Measurements from ENCODE around the gene FSTL4.
"Not testable (repeated sequence)": the region's sequence is repeated elsewhere in the genome, so short reads cannot be mapped to it uniquely, and the experiment has no call there.

Gene FSTL4

DNA sequence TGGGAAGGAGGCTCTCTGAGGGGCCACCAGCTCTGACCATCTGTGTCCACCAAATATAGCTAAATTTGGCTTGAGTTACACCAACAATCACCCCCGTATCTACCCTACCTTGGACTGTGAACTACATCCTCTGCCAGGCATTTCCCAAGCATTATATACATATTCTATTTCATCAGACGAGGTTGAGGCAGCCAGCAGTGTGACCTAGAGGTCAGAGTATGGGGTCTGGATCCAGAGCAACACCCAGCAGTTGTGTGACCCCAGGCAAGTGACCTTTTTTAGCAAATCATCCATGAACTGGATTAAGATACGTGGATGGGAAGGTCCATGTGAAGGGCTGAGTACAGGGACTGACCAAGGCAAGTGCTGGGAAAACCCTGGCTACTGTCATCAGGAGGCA lies 379.9 kb downstream of the FSTL4 start:
- DNase-seq = no peak

- DNase-seq = no peak
Observed at GRCh38 chr5:133232011-133232410, 380.3 kb downstream of the FSTL4 start.

GRCh38 chr5:133230823-133231578 lies 381.3 kb downstream of the FSTL4 start:
- no peak for DNase-seq

DNA sequence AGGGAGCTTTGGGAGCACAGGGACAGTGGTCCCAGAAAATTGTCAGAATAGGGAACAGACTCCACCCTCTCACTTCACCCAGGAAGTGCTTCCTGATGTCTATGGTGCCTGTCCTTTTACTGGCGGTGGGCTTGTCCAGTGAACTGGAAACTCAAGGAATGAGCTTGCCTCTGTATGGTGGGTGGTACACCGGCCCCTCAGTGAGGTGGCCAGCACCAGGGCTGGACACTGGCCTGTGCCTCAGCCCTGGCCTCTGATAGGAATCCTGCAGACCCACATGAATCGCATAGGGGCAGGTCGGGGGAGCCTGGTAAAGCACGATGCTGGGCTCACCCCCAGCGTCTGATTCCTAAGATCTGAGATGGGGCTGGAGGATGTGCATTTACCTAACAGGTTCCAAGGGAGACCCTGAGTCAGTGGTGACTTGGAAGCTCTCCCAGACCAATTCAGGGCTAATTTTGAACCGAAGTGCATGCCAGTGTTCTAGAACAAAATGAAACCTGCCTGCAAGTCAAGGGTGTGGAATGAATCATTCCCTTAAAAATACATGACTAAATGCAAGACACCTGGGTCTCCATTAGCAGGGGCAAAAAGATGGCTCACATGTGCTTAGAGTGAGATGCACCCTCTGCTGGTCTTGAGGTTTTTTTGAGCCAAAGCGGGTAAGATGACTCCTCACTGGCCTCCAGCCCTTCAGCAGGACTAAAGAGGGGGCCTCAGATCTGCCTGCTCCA lies 382.2 kb downstream of the FSTL4 start:
- DNase-seq = no peak

GRCh38 chr5:133228316-133228715 lies 384.0 kb downstream of the FSTL4 start:
- DNase-seq = no peak

- no peak for DNase-seq
Observed at GRCh38 chr5:133227897-133228296, 384.4 kb downstream of the FSTL4 start.

DNA sequence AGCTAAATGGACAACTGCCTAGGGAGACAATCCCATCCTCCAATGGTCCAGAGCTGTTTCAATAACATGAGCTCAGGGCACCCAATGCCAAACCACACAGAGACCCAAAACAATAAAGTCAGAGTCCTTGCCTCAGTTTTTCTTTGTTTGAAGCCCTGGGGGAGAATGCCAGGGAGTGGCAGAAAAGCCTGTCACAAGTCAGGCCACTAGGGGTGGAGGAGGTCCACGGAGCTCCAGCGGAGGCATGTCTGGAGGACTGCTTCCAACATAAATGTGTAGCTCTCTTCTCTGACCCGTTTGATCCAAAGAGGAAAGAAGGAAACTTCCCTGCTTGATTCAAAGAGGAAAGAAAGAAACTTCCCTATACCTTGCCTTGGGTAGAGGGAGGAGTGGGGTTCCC lies 385.3 kb downstream of the FSTL4 start:
- no peak for DNase-seq

DNA sequence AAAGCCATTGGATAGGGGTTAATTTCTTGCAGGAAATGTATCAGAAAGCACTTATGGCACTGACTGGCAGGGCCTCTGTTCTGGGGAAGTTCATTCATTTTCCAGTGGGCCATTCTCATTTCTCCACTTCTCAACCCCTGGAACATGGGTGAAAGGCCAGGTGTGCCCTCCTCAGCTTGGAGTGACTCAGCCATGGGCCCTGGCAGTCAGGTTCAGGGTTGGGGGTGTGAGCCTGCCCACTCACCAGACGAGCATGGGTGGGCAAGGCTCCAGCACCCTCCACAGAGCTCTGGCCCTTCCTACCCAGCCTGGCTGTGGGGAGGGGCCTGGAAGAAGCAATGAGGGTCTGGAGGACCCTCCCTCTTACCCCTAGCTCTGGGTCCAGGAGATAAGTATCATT lies 386.2 kb downstream of the FSTL4 start:
- DNase-seq = no peak

DNA sequence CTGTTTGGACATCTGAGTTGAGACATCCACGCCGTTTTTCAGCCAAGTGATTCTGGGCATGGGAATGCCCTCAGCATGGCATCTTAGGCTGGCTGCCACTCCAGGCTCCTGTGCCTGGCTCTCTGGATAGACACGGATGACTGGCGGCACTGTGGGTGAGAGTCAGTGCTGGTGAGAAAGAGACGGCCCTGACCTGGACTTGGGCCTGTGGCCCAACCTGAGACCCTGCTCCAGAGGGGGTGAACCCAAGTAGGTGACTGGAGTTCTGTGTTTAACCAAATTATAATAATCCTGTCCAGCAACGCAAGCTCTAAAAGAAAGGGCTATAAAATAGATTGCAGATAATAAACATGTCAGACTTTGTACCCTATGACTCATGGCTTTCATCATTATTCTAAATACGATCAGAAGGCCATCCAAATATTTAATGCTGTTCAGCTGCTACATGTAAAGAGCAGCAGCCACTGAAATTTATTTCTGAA lies 386.6 kb downstream of the FSTL4 start:
- DNase-seq = no peak

GRCh38 chr5:133222979-133223378 lies 389.4 kb downstream of the FSTL4 start:
- DNase-seq = no peak

- DNase-seq = no peak
Observed at GRCh38 chr5:133222521-133222920, 389.8 kb downstream of the FSTL4 start.

DNA sequence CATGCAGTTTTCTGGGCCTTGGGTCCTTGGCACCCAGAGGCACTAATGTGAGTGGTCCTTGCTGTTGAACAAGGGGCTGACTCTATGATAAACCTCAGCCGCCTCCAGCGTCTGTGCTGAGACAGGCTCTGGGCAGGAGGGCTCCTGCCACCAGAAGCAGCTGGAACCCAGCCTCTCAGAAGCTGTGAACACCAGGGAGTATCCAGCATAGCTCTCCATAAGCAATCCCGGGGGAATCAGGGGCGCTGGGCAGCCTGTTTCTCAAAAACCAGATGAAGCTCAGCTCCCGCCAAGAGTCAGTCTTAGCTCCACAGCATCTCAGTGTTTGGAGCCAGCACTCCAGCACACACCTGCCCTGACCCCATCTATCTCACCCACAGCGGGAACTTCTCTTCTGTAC lies 390.3 kb downstream of the FSTL4 start:
- DNase-seq = no peak

DNA sequence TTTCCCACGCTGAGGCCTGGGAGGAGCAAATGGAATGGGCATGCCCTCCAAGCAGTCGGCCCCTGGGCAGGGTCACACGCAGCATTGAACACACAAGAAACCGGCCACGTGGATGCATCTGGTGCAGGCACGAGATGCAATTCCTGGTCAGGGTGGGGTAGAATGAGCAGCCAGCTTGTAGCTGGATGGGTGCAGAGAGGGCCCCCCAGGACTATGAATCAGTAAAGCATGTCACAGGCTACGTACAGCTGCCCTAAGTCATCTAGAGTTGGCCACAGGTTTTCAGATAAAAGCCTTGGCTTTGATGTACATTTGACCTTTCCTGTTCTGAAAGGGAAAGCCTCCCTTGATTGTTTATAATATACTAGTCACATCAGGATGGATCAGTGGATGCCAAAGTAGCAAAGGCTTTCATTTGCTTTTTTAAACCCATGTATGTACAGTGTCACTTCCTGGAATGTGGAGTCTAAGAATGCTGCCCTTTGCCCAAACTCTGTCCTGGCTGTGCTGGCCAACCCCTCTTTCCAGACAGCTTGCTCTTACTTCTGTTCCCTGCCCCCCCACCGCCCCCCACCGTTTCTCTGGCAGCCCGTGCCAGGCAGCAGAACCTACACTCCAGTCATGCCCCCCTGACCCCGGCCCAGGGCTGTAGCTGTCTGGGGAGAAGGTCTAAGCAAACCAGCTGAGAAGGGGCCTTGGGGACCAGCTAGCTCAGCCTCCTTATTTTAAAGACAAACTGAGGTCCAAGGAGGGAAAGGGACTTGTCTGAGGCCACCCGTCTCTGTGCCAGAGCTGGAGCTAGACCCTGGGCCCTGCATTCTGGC lies 391.3 kb downstream of the FSTL4 start:
- no peak for DNase-seq

GRCh38 chr5:133219296-133219695 lies 393.0 kb downstream of the FSTL4 start:
- no peak for DNase-seq

DNA sequence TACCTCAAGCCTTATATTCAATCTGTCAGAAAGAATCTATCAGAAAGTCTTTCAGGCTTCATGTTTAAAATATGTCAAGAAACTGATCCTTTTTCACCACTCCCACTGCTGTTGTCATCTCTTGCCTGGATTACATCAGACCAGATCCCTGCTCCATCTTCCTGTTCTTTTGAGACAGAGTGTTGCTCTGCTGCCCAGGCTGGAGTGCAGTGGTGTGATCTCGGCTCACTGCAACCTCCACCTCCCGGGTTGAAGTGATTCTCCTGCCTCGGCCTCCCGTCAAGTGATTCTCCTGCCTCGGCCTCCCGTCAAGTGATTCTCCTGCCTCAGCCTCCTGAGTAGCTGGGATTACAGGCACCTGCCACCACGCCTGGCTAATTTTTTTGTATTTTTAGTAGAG lies 396.2 kb downstream of the FSTL4 start:
- DNase-seq = not testable (repeated sequence)

DNA sequence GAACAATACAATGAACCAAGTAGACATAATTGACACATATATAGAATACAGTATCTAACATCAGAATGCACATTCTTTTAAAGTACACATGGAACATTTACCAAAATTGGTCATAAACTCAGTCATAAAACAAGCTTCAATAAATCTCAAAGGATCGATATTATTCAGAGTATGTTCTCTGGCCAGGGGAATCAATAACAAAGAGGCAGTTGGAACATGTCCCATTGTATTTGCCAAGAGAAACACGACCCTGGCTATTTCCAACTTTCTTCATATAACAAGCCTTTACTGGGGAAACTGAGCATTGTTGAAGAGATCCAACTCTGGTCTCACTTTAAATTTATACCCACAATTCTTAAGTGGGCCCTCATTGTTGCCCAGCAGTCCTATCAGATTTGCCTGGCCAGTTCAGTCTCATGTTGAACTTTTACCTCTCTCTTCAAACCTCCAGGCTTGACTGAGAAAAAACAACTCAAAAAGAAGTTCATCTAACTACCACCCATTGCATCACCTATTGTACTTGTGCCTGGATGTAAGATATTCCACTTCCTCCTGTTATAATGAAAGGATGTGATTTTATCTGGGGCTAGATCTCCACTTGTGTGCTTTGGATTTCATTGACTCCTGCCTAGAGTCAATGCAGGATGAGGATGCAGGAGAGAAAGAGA lies 398.1 kb downstream of the FSTL4 start:
- DNase-seq = no peak

GRCh38 chr5:133205649-133206048 lies 406.7 kb downstream of the FSTL4 start:
- DNase-seq = no peak

- no peak for DNase-seq
Observed at GRCh38 chr5:133205204-133205603, 407.1 kb downstream of the FSTL4 start.

DNA sequence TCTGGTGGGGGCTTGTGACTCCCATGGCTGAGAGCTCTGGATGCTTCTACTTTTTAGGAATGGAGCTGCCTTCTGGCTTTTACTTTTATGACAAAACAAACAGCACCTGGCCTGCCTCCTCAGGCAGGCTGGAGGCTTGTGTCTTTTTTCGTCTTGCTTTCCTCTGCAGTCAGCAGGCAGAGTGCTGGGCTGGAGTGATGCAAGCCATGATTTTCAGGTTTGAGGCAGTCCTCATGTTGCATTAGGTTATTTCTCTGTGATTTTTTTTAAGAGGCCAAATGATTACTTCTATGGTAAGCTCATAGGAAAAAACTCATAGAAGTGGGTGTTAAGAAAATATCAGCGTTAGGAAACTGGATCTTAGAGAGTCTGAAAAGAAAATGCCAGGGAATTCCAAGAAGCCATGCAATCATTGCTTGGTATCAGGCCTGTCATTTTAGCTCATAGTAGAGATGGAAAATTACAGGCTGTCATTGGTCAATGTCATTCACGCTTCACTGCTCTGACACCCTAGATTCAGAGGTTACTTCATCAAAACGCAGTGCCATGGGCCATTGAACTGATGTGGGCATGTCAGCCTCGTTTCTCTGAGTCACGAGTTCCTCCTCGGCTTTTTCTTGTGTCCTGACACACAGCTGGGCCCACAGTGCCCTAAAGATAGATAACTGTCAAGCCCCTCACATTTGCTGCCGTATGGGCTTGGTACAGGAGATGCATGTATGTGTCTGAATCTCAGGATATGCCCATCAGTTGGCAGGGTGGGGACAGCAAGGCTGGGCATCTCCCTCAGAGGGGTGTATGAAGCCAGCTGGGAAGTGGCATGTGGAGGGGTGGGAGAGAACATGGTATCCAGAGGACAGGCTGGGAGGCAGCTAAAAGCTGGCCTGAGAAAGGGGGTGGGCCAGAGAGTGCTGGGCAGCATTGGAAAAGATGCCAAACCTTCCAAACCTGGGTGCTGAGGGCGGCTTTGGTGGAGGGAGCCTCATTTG lies 408.7 kb downstream of the FSTL4 start:
- DNase-seq = no peak

DNA sequence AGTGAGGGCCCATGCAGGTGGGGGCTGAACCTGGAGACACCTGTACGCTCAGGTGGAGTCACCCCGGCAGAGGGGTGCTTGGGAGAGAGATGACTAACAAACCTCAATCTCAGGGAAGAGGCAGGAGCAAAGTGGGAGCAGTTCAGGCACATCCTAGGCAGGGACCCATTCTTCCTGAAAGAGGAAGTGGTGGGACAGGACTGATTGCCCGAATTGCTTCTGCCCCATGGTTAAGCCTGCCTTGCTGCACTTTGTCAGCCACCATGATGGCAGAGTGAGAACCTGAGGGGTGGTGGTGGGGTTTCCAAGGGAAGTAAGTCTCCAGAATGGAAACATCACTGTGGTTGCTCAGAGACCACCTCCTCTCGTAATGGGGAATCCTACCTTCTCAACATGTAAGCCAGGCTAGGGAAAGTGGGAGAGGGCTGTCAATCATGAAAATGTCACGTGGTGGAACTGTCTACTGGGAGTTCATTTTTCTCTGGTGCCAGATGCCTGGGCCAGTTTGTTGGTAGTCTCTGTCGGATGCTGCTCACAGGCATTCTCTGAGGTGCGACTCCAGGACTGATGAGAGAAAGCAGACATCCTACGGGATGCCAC lies 410.2 kb downstream of the FSTL4 start:
- no peak for DNase-seq

DNA sequence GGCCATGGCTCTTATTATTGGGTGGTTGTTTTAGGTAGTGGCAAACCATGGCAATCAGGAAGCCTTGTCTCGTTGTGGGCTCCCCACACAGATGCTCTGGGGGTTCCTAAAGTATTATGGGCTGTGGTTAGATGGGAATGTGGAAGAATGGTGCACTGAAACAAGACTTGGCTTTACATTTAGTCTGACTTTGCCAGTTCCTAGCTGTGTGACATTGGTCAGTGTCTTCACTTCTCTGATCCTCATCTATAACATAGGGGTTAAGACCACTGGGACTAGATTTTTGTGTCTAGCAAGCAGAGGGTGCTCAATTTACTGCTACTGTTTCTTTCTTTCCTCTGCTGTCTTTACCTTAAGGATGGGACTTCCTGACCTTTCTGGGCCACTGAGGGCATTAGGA lies 411.0 kb downstream of the FSTL4 start:
- no peak for DNase-seq
